H9 (cell line): ENCODE measurements around the gene HRC. TPM values are rescaled to one million over a fixed set of nuclear protein-coding genes. Genes with fewer than 3 reads are reported as not detected.

Experiments
- DNase-seq: peaks from one replicate; pipeline ENCODE4 v3.0.0-alpha.2; 2017
- H2AFZ ChIP-seq: one replicate; pipeline ENCODE4 v1.6.1; 2013; ENCODE audit warnings: mild to moderate bottlenecking, low read length, control low read depth, moderate library complexity
- H2AK5ac ChIP-seq: 2 replicates; pipeline ENCODE4 v1.6.1; 2013; ENCODE audit warnings: low read length, control low read depth, mixed read lengths; ENCODE audit not compliant: insufficient read length
- H2BK120ac ChIP-seq: one replicate; pipeline ENCODE4 v1.6.1; 2013; ENCODE audit warnings: low read depth, mild to moderate bottlenecking, low read length, control low read depth, inconsistent platforms; ENCODE audit not compliant: poor library complexity, severe bottlenecking
- H2BK12ac ChIP-seq: 2 replicates; pipeline ENCODE4 v1.6.1; 2013; ENCODE audit warnings: low read length, control low read depth, mixed read lengths, low read depth; ENCODE audit not compliant: insufficient read length
- H2BK15ac ChIP-seq: 2 replicates; pipeline ENCODE4 v1.6.1; 2013; ENCODE audit warnings: low read depth, low read length, control low read depth
- H2BK20ac ChIP-seq: one replicate; pipeline ENCODE4 v1.6.1; 2013; ENCODE audit warnings: low read depth, mild to moderate bottlenecking, low read length, control low read depth, inconsistent platforms; ENCODE audit not compliant: poor library complexity, severe bottlenecking
- H2BK5ac ChIP-seq: 2 replicates; pipeline ENCODE4 v1.6.1; 2013; ENCODE audit warnings: low read length, control low read depth, mixed read lengths; ENCODE audit not compliant: insufficient read length
- H3K14ac ChIP-seq: 2 replicates; pipeline ENCODE4 v1.6.1; 2013; ENCODE audit warnings: low read length, control low read depth; ENCODE audit not compliant: insufficient read depth
- H3K18ac ChIP-seq: 2 replicates; pipeline ENCODE4 v1.6.1; 2013; ENCODE audit warnings: low read depth, mild to moderate bottlenecking, mixed read lengths, low read length, control low read depth; ENCODE audit not compliant: insufficient read length
- H3K23ac ChIP-seq: 2 replicates; pipeline ENCODE4 v1.6.1; 2013; ENCODE audit warnings: low read length, control low read depth, mixed read lengths, low read depth; ENCODE audit not compliant: insufficient read length
- H3K23me2 ChIP-seq: 2 replicates; pipeline ENCODE4 v1.6.1; 2013; ENCODE audit warnings: low read depth, mild to moderate bottlenecking, mixed read lengths, low read length, control low read depth; ENCODE audit not compliant: insufficient read length, poor library complexity, severe bottlenecking
- H3K27ac ChIP-seq: 2 replicates; pipeline ENCODE4 v1.5.1; 2013; ENCODE audit warnings: low read length, control low read depth, mixed read lengths, low read depth; ENCODE audit not compliant: insufficient read length
- H3K27me3 ChIP-seq: 2 replicates; pipeline ENCODE4 v1.6.1; 2013; ENCODE audit warnings: low read length, control low read depth, inconsistent platforms; ENCODE audit not compliant: insufficient read depth
- H3K4ac ChIP-seq: 2 replicates; pipeline ENCODE4 v1.6.1; 2013; ENCODE audit warnings: low read depth, mild to moderate bottlenecking, control low read depth, inconsistent platforms, low read length, moderate library complexity
- H3K4me1 ChIP-seq: 2 replicates; pipeline ENCODE4 v1.6.1; 2013; ENCODE audit warnings: low read length, control low read depth, inconsistent platforms; ENCODE audit not compliant: insufficient read depth
- H3K4me2 ChIP-seq: 2 replicates; pipeline ENCODE4 v1.6.1; 2013; ENCODE audit warnings: low read length, control low read depth, mixed read lengths; ENCODE audit not compliant: insufficient read length, insufficient read depth
- H3K56ac ChIP-seq: 2 replicates; pipeline ENCODE4 v1.6.1; 2013; ENCODE audit warnings: low read depth, mild to moderate bottlenecking, mixed read lengths, low read length, control low read depth; ENCODE audit not compliant: insufficient read length
- H3K79me1 ChIP-seq: 2 replicates; pipeline ENCODE4 v1.6.1; 2013; ENCODE audit warnings: low read depth, mild to moderate bottlenecking, moderate library complexity, low read length, control low read depth, inconsistent platforms; ENCODE audit not compliant: insufficient read depth, poor library complexity, severe bottlenecking
- H3K79me2 ChIP-seq: 2 replicates; pipeline ENCODE4 v1.6.1; 2013; ENCODE audit warnings: low read length, control low read depth, inconsistent platforms; ENCODE audit not compliant: insufficient read depth
- H3K9ac ChIP-seq: 2 replicates; pipeline ENCODE4 v1.6.1; 2013; ENCODE audit warnings: low read length, control low read depth, mixed read lengths; ENCODE audit not compliant: insufficient read length; ENCODE audit errors: extremely low read depth
- H3K9me3 ChIP-seq: one replicate; pipeline ENCODE4 v1.6.1; 2013; ENCODE audit warnings: low read depth, low read length, inconsistent platforms; ENCODE audit not compliant: control insufficient read depth
- H3T11ph ChIP-seq: one replicate; pipeline ENCODE4 v1.6.1; 2013; ENCODE audit warnings: mild to moderate bottlenecking, low read length, control low read depth, inconsistent platforms
- H4K20me1 ChIP-seq: one replicate; pipeline ENCODE4 v1.6.1; 2013; ENCODE audit not compliant: control insufficient read depth, insufficient read length, insufficient read depth
- H4K5ac ChIP-seq: 2 replicates; pipeline ENCODE4 v1.6.1; 2013; ENCODE audit warnings: low read depth, mild to moderate bottlenecking, mixed read lengths, low read length, control low read depth; ENCODE audit not compliant: insufficient read length
- H4K8ac ChIP-seq: replicated peaks from 2 replicates; pipeline ENCODE4 v1.6.1; 2013; ENCODE audit warnings: low read length, control low read depth, mixed read lengths, low read depth; ENCODE audit not compliant: insufficient read length
- H4K91ac ChIP-seq: 2 replicates; pipeline ENCODE4 v1.6.1; 2013; ENCODE audit warnings: low read depth, mild to moderate bottlenecking, moderate library complexity, mixed read lengths, low read length, control low read depth; ENCODE audit not compliant: insufficient read length
- H3K27ac Mint-ChIP-seq, 3 experiments: 2 replicates in 2 of 3; 3 replicates in 1 of 3; pipeline ENCODE4 v1.8.0; 2020 to 2021; ENCODE audit warnings: mixed read lengths in 3 of 3, mild to moderate bottlenecking in 1 of 3, moderate library complexity in 1 of 3
- H3K27me3 Mint-ChIP-seq: 2 replicates; pipeline ENCODE4 v1.8.0; 2021; ENCODE audit warnings: low read depth, mild to moderate bottlenecking, moderate library complexity, mixed read lengths
- H3K36me3 Mint-ChIP-seq, 3 experiments: 2 replicates in 2 of 3; 3 replicates in 1 of 3; pipeline ENCODE4 v1.8.0; 2020 to 2021; ENCODE audit warnings: low read depth in 3 of 3, mixed read lengths in 3 of 3; ENCODE audit not compliant: insufficient read depth in 1 of 3
- H3K4me1 Mint-ChIP-seq, 2 experiments: 2 replicates each; pipeline ENCODE4 v1.8.0; 2020; ENCODE audit warnings: mixed read lengths in 2 of 2
- H3K4me3 Mint-ChIP-seq, 2 experiments: 2 replicates in 1 of 2; 3 replicates in 1 of 2; pipeline ENCODE4 v1.8.0; 2020 to 2021; ENCODE audit warnings: mild to moderate bottlenecking in 2 of 2, mixed read lengths in 2 of 2, moderate library complexity in 1 of 2
- H3K9me3 Mint-ChIP-seq, 2 experiments: 2 replicates in 1 of 2; 3 replicates in 1 of 2; pipeline ENCODE4 v1.8.0; 2020; ENCODE audit warnings: mild to moderate bottlenecking in 2 of 2, mixed read lengths in 2 of 2, moderate library complexity in 1 of 2
- WGBS: extraction: QIAGEN DNeasy Blood & Tissue Kit; methylation state at CpG from one replicate; pipeline ENCODE4 v1.1.7; 2013; ENCODE audit warnings: missing lambda C conversion rate, low lambda C conversion rate, mixed read lengths; ENCODE audit not compliant: insufficient read length; ENCODE audit errors: extremely low coverage; 5-methylcytosine and 5-hydroxymethylcytosine counted together
- total RNA-seq: library from RNA; stranded (reverse); gene quantifications from 2 replicates; pipeline ENCODE4 v1.2.1, GENCODE V29; 2021
- TF ChIP-seq, protein P1 (sequence below): fragments of 200-600 bp; sonication (generic); conservative IDR thresholded peaks from 3 replicates; pipeline ENCODE4 v1.8.0; 2021; ENCODE audit warnings: antibody characterized with exemption, mild to moderate bottlenecking

The HRC gene
- total RNA-seq, 1 experiment from 2014 or later, result 1.8 TPM

DNA sequence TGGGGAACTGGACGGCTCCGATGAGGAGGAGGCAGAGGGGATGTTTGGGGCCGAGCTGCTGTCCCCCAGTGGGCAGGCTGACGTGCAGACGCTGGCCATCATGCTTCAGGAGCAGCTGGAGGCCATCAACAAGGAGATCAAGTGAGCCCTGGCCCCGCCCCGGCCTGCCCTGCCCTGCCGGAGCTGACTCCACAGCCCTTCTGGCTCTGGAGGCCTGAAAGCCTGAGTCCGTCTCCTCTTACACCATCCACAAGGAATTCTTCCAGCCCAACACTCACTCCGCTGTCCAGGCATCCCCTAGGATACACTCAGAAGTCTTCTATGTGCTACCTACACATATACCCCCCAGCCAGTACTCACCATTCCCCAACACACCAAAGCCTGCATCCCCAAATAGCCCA, 18.4 kb downstream of the HRC start:
- Histone ChIP-seq H2AK5ac (no peak overlapping the region), H3K56ac (no peak overlapping the region), H2BK5ac (no peak overlapping the region), H3K79me1 (no peaks in the 10 kb centered on the region), H3K18ac (no peak overlapping the region), H2AFZ (no peak overlapping the region), H3K79me2 (no peaks in the 10 kb centered on the region), H3T11ph (no peak overlapping the region), H4K8ac (no peak overlapping the region), H2BK15ac (no peak overlapping the region), H3K23me2 (peaks cover 3% of the 10 kb centered on the region), H3K23ac (no peak overlapping the region), H3K27me3 (no peaks in the 10 kb centered on the region), H4K91ac (no peak overlapping the region), H2BK120ac (no peak overlapping the region), H4K20me1 (no peaks in the 10 kb centered on the region), H2BK12ac (no peak overlapping the region), H4K5ac (no peak overlapping the region), H3K4ac (no peak overlapping the region), H3K9me3 (no peaks in the 10 kb centered on the region), H3K14ac (no peak overlapping the region), H3K9ac (no peak overlapping the region), H3K27ac (no peak overlapping the region), H2BK20ac (no peak overlapping the region), H3K4me2 (no peak overlapping the region), H3K4me1 (no peaks in the 10 kb centered on the region; the same call in 1 of the 2 replicates)
- H3K4me3 Mint-ChIP-seq, result no peak overlapping the region
- peaks cover 34 to 42% (median 39%) of the 10 kb centered on the region in 3 experiments for H3K36me3 Mint-ChIP-seq
- no peak for DNase-seq
- peaks cover 20 to 40% of the 10 kb centered on the region in 2 experiments for H3K4me1 Mint-ChIP-seq
- peaks cover 3% of the 10 kb centered on the region for H3K27me3 Mint-ChIP-seq
- peaks cover 0 to 3% of the 10 kb centered on the region in 2 experiments; a peak in 1 of 5 replicates for H3K9me3 Mint-ChIP-seq
- no peak overlapping the region for H3K27ac Mint-ChIP-seq
- no CpG with 5 or more reads among the region's 10 CpGs for WGBS
- TF ChIP-seq, protein P1, sequence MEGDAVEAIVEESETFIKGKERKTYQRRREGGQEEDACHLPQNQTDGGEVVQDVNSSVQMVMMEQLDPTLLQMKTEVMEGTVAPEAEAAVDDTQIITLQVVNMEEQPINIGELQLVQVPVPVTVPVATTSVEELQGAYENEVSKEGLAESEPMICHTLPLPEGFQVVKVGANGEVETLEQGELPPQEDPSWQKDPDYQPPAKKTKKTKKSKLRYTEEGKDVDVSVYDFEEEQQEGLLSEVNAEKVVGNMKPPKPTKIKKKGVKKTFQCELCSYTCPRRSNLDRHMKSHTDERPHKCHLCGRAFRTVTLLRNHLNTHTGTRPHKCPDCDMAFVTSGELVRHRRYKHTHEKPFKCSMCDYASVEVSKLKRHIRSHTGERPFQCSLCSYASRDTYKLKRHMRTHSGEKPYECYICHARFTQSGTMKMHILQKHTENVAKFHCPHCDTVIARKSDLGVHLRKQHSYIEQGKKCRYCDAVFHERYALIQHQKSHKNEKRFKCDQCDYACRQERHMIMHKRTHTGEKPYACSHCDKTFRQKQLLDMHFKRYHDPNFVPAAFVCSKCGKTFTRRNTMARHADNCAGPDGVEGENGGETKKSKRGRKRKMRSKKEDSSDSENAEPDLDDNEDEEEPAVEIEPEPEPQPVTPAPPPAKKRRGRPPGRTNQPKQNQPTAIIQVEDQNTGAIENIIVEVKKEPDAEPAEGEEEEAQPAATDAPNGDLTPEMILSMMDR, result no peak
